Erythroblast (primary cell): Measurements from ENCODE around the gene UTS2B.

Experiments
- DNase-seq, 2 experiments: peaks; one replicate each; lab custom pipeline; 2025; lab: John Stamatoyannopoulos, UW
- GATA1 ChIP-seq: IDR thresholded peaks from 2 replicates; pipeline ENCODE4 v1.6.1; 2011; ENCODE audit warnings: low read depth, mild to moderate bottlenecking, control low read depth, low read length, moderate library complexity
- POLR2A ChIP-seq: IDR thresholded peaks from 2 replicates; pipeline ENCODE4 v1.6.1; 2011; ENCODE audit warnings: mild to moderate bottlenecking, low read length

UTS2B gene

GRCh38 chr3:191240486-191240885 lies 89.8 kb downstream of the UTS2B start:
- TF ChIP-seq POLR2A, result no peak
- no peak for TF ChIP-seq GATA1
- no peak for DNase-seq

- DNase-seq, result no peak
- TF ChIP-seq GATA1 (no peak), POLR2A (no peak)
Measured at GRCh38 chr3:191239407-191240031, 90.8 kb downstream of the UTS2B start.

- no peak for DNase-seq
- TF ChIP-seq POLR2A, result no peak
- TF ChIP-seq GATA1, result no peak
Measured at GRCh38 chr3:191238321-191238817, 92.0 kb downstream of the UTS2B start.

DNA sequence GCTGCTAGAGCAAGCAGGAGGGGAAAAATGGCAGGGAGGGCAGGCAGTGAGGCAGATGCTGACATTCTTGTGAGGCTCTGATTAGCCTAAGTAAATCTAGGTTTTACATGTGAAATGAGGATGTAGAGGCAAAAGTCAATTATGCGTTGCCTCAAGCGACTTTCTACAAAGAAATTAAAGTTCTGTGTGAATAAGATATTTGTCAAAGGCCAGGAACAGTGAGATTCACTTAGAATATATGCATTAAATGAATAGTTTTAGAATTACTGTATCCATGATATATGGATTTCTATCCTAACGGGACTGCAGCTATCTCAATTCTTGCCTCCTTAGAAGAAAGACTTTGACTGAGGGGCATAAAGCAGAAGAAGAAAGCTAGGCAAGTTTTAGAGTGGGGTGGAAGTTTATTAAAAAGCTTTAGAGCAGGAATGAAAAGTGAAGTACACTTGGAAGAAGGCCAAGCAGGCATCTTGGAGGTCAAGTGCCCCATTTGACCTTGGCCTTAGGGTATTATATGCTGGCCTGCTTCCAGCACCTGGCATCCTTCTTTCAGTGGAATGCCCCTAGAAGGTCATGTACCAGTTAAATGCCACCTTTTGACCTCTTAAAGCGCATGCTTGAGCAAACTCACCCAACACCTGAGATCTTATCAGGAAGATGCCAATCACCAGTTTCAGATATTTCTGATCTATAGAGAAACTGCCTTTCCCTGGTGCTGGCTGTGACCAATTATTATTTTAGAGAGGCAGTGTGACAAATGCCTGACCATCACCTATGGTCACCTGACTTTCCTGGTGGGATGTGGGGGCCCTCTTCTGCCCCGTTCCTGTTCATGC lies 93.1 kb downstream of the UTS2B start:
- DNase-seq, result no peak
- TF ChIP-seq POLR2A, result no peak
- no peak for TF ChIP-seq GATA1

- no peak for DNase-seq
- TF ChIP-seq GATA1, result no peak
- TF ChIP-seq POLR2A, result no peak
Measured at GRCh38 chr3:191236646-191237045, 93.7 kb downstream of the UTS2B start.

DNA sequence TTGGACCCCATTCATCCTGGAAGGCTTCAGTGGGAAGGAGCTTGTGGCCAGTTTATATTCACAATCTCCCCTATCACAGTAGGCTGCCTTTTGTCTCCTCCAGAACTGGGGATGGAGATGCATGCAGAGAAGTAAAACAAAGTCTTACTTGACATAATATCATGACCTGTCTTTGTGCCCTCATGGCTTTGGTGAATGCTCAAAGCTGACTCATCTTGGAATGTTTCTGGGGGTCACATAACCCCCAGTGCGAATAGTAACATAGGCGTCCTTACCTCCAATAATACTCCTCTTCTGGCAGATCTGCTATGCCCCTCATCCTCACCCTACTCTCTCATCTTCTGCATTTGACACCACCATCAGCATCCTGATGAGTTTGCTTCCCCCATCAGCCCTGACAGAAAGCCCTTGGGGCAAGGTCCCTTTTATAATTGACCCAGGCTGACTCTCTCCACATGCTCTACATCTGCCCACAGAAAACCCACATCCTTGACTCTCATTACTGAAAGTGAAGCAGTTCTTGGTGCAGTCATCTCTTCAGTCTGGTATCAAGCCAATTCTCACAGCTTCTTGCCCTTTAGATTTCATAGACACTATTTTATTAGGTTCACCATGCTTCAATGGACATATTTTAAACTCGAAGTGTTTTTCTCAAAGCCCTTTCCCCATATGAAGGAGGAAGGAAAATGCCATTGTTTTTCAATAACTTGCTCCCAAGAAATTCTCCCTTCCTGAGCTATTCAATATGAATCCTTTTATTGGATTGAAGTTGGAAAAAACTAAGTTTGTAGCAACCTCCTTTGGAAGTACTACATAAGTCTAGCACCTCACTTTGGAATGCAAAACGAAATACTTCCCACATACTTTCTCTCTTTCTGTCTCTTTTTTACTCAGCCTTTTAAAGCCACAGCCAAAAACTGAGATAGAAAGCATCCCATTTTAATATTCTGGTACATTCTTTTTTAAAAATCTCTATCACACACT lies 94.7 kb downstream of the UTS2B start:
- DNase-seq, result no peak
- TF ChIP-seq POLR2A, result no peak
- no peak for TF ChIP-seq GATA1

DNA sequence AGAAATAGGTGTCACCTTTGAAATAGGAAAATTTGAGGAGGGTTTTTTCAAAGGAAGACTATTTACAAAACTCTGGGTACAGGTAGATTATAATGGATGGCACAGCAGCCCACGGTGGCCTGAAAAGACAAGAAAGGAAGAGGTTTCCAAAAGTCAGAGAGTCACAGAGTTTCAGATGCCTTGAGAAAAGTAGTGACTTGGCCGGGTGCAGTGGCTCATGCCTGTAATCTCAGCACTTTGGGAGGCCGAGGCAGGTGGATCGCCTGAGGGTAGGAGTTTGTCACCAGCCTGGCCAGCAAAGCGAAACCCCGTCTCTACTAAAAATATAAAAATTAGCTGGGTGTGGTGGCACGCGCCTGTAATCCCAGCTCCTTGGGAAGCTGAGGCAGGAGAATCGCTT lies 96.1 kb downstream of the UTS2B start:
- no peak for TF ChIP-seq POLR2A
- no peak for TF ChIP-seq GATA1
- no peak for DNase-seq

GRCh38 chr3:191227541-191227940 lies 102.8 kb downstream of the UTS2B start:
- DNase-seq, result no peak
- TF ChIP-seq POLR2A (no peak), GATA1 (no peak)

DNA sequence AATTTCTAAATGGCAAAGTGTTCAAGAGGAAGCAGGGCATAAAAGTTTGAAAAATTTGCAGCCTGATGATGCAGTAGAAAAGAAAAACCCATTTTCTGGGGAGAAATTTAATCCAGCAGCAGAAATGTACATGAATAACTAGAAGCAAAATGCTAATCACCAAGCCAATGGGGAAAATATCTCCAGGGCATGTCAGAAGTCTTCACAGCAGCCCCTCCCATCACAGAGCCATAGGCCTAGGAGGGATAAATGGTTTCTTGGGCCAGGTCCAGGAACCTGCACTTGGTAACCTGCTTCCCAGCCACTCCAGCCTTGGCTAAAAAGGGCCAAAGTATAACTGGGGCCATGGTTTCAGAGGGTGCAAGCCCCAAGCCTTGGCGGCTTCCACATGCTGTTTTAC lies 108.7 kb downstream of the UTS2B start:
- no peak for TF ChIP-seq GATA1
- no peak for TF ChIP-seq POLR2A
- DNase-seq, result no peak

DNA sequence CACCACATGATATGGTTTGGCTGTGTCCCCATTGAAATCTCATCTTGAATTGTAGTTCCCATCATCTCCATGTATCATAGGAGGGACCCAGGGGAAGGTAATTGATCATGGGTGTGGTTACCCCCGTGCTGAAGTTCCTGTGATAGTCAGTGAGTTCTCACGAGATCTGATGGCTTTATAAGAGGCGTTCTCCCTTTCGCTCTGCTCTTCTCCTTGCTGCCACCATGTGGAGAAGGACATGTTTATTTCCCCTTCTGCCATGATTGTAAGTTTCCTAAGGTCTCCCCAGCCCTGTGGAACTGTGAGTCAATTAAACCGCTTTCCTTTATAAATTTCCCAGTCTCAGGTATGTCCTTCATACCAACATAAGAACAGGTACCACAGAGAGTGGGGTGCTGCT lies 109.4 kb downstream of the UTS2B start:
- TF ChIP-seq POLR2A (no peak), GATA1 (no peak)

GRCh38 chr3:191217301-191217700 lies 113.0 kb downstream of the UTS2B start:
- DNase-seq, result no peak

More for the DNA sequence above, 109.4 kb downstream of the UTS2B start:
- no peak for DNase-seq

More at GRCh38 chr3:191217301-191217700, 113.0 kb downstream of the UTS2B start:
- TF ChIP-seq POLR2A (no peak), GATA1 (no peak)
